WTC11 (cell line): ENCODE measurements around the gene NEUROD1. TPM values are rescaled to one million over a fixed set of nuclear protein-coding genes. Genes with fewer than 3 reads are reported as not detected.

ENCODE experiments used
- ATAC-seq: fragments of 200-7000 bp; cut with Tn5 transposase; 2 replicates; pipeline ENCODE4 v1.10.0; 2021; ENCODE audit warnings: mild to moderate bottlenecking, moderate library complexity
- CTCF ChIA-PET: fragments of 300-600 bp; sonication (Branson Sonifier 250); formaldehyde crosslinking; loops from one replicate; lab custom pipeline; 2021; ENCODE audit warnings: antibody characterized with exemption; lab: Charles Lee
- POLR2A ChIA-PET: fragments of 350-600 bp; sonication (Branson Sonifier 250); formaldehyde crosslinking; loops from one replicate; lab custom pipeline; 2021; ENCODE audit warnings: antibody characterized with exemption; lab: Charles Lee
- DNase-seq: peaks from one replicate; pipeline ENCODE4 v3.0.0; 2021; ENCODE audit warnings: low spot score
- H3K27ac Mint-ChIP-seq: 2 replicates; pipeline ENCODE4 v1.8.0; 2021; ENCODE audit warnings: mixed read lengths
- H3K27me3 Mint-ChIP-seq: 2 replicates; pipeline ENCODE4 v1.8.0; 2021; ENCODE audit warnings: low read depth, mild to moderate bottlenecking, moderate library complexity, mixed read lengths
- H3K36me3 Mint-ChIP-seq: 2 replicates; pipeline ENCODE4 v1.8.0; 2021; ENCODE audit warnings: mixed read lengths
- H3K4me1 Mint-ChIP-seq: 2 replicates; pipeline ENCODE4 v1.8.0; 2022; ENCODE audit warnings: mixed read lengths
- H3K4me3 Mint-ChIP-seq: 2 replicates; pipeline ENCODE4 v1.8.0; 2021; ENCODE audit warnings: mild to moderate bottlenecking, moderate library complexity, mixed read lengths
- H3K9me3 Mint-ChIP-seq: 2 replicates; pipeline ENCODE4 v1.8.0; 2021; ENCODE audit warnings: mixed read lengths
- ATF6 ChIP-seq: sonication (generic); formaldehyde crosslinking; IDR thresholded peaks from 2 replicates; pipeline ENCODE4 v1.8.1; 2023; ENCODE audit warnings: mild to moderate bottlenecking, missing genetic modification reagents
- E2F4 ChIP-seq: sonication (generic); formaldehyde crosslinking; IDR thresholded peaks from 2 replicates; pipeline ENCODE4 v1.8.1; 2022; ENCODE audit warnings: low read depth, mild to moderate bottlenecking, moderate library complexity, missing genetic modification reagents, borderline replicate concordance
- ERG ChIP-seq: fragments of 250-450 bp; sonication (Bioruptor Pico); IDR thresholded peaks from 2 replicates; pipeline ENCODE4 v1.8.0; 2021; ENCODE audit warnings: mild to moderate bottlenecking
- ESRRA ChIP-seq: sonication (generic); formaldehyde crosslinking; IDR thresholded peaks from 2 replicates; pipeline ENCODE4 v1.8.1; 2022; ENCODE audit warnings: mild to moderate bottlenecking, missing genetic modification reagents, borderline replicate concordance
- FOXP1 ChIP-seq: sonication (generic); formaldehyde crosslinking; IDR thresholded peaks from 2 replicates; pipeline ENCODE4 v1.8.0; 2022; ENCODE audit warnings: missing genetic modification reagents, mild to moderate bottlenecking, moderate library complexity, borderline replicate concordance
- GABPB1 ChIP-seq: sonication (generic); formaldehyde crosslinking; IDR thresholded peaks from 2 replicates; pipeline ENCODE4 v1.8.1; 2023; ENCODE audit warnings: mild to moderate bottlenecking, missing genetic modification reagents
- HMGA2 ChIP-seq: fragments of 250-450 bp; sonication (Bioruptor Pico); IDR thresholded peaks from 2 replicates; pipeline ENCODE4 v1.4.0; 2021; ENCODE audit warnings: mild to moderate bottlenecking, moderate library complexity
- MYBL2 ChIP-seq: sonication (generic); formaldehyde crosslinking; IDR thresholded peaks from 2 replicates; pipeline ENCODE4 v1.8.1; 2023; ENCODE audit warnings: mild to moderate bottlenecking, moderate library complexity, missing genetic modification reagents
- NR3C1 ChIP-seq: sonication (generic); formaldehyde crosslinking; conservative IDR thresholded peaks from 2 replicates; pipeline ENCODE4 v1.8.1; 2023; ENCODE audit warnings: low read depth, mild to moderate bottlenecking, missing genetic modification reagents
- OVOL2 ChIP-seq: fragments of 250-450 bp; sonication (Bioruptor Pico); IDR thresholded peaks from 2 replicates; pipeline ENCODE4 v1.9.0; 2021; ENCODE audit warnings: mild to moderate bottlenecking, borderline replicate concordance
- PRRX2 ChIP-seq: fragments of 250-450 bp; sonication (Bioruptor Pico); IDR thresholded peaks from 2 replicates; pipeline ENCODE4 v1.8.0; 2021; ENCODE audit warnings: mild to moderate bottlenecking
- RELA ChIP-seq: sonication (generic); formaldehyde crosslinking; IDR thresholded peaks from 2 replicates; pipeline ENCODE4 v1.8.1; 2022; ENCODE audit warnings: missing genetic modification reagents, mild to moderate bottlenecking, borderline replicate concordance
- SMAD3 ChIP-seq: sonication (generic); formaldehyde crosslinking; IDR thresholded peaks from 2 replicates; pipeline ENCODE4 v1.8.0; 2022; ENCODE audit warnings: missing genetic modification reagents, mild to moderate bottlenecking, borderline replicate concordance
- SOX15 ChIP-seq: fragments of 250-450 bp; sonication (Bioruptor Pico); IDR thresholded peaks from 2 replicates; pipeline ENCODE4 v1.9.0; 2021; ENCODE audit warnings: mild to moderate bottlenecking
- SP1 ChIP-seq: sonication (generic); formaldehyde crosslinking; conservative IDR thresholded peaks from 2 replicates; pipeline ENCODE4 v1.8.1; 2022; ENCODE audit warnings: missing genetic modification reagents
- TCF7 ChIP-seq: sonication (generic); formaldehyde crosslinking; IDR thresholded peaks from 2 replicates; pipeline ENCODE4 v1.8.0; 2022; ENCODE audit warnings: mild to moderate bottlenecking, low read depth, missing genetic modification reagents, moderate library complexity
- TEAD1 ChIP-seq: sonication (generic); formaldehyde crosslinking; IDR thresholded peaks from 2 replicates; pipeline ENCODE4 v1.8.0; 2022; ENCODE audit warnings: mild to moderate bottlenecking, missing genetic modification reagents
- USF2 ChIP-seq: sonication (generic); formaldehyde crosslinking; IDR thresholded peaks from 2 replicates; pipeline ENCODE4 v1.8.1; 2023; ENCODE audit warnings: mild to moderate bottlenecking, missing genetic modification reagents, moderate library complexity
- ZNF121 ChIP-seq: sonication (generic); formaldehyde crosslinking; IDR thresholded peaks from 2 replicates; pipeline ENCODE4 v1.8.0; 2023; ENCODE audit warnings: missing genetic modification reagents
- ZNF232 ChIP-seq: sonication (generic); formaldehyde crosslinking; IDR thresholded peaks from 2 replicates; pipeline ENCODE4 v1.8.0; 2022; ENCODE audit warnings: mild to moderate bottlenecking, missing genetic modification reagents
- ZNF317 ChIP-seq: sonication (generic); formaldehyde crosslinking; IDR thresholded peaks from 2 replicates; pipeline ENCODE4 v1.8.1; 2023; ENCODE audit warnings: low read depth, mild to moderate bottlenecking, moderate library complexity, missing genetic modification reagents, borderline replicate concordance
- ZSCAN18 ChIP-seq: fragments of 250-450 bp; sonication (Bioruptor Pico); IDR thresholded peaks from 2 replicates; pipeline ENCODE4 v2.1.2; 2022; ENCODE audit warnings: mild to moderate bottlenecking, moderate library complexity
- total RNA-seq: library from RNA; stranded (reverse); gene quantifications from 3 replicates; pipeline ENCODE4 v1.2.3, GENCODE V29; 2021

Gene NEUROD1
- total RNA-seq, 1 experiment from 2014 or later = 0.07 TPM

GRCh38 chr2:181724662-181725061 lies 44.3 kb upstream of the NEUROD1 start:
- peaks cover 10% of the 10 kb centered on the region for H3K36me3 Mint-ChIP-seq
- no peak for TF ChIP-seq ZNF232 (CRISPR knock-in tag)
- TF ChIP-seq RELA (CRISPR knock-in tag) = no peak
- TF ChIP-seq E2F4 (CRISPR knock-in tag) = no peak
- TF ChIP-seq MYBL2 (CRISPR knock-in tag) = no peak
- no peak for TF ChIP-seq ZNF121
- TF ChIP-seq ERG (CRISPR knock-in tag) = no peak
- no peak for TF ChIP-seq SOX15
- TF ChIP-seq PRRX2 (CRISPR knock-in tag) = no peak
- no peak for TF ChIP-seq SMAD3 (CRISPR knock-in tag)
- no peak for TF ChIP-seq TEAD1 (CRISPR knock-in tag)
- TF ChIP-seq SP1 (CRISPR knock-in tag) = no peak
- TF ChIP-seq USF2 = no peak
- TF ChIP-seq, all 79 proteins: peak for 0
- Mint-ChIP-seq H3K27ac (no peak overlapping the region), H3K4me3 (no peak overlapping the region), H3K27me3 (no peaks in the 10 kb centered on the region; the same call in 1 of the 2 replicates), H3K9me3 (peaks cover 17% of the 10 kb centered on the region), H3K4me1 (no peaks in the 10 kb centered on the region)
- ChIA-PET CTCF (no interaction called here), POLR2A (no interaction called here)
- DNase-seq = no peak
- ATAC-seq = no peak

GRCh38 chr2:181723731-181724130 lies 43.4 kb upstream of the NEUROD1 start:
- Mint-ChIP-seq H3K4me1 (no peaks in the 10 kb centered on the region), H3K27ac (no peak overlapping the region), H3K9me3 (peaks cover 17% of the 10 kb centered on the region), H3K4me3 (no peak overlapping the region), H3K27me3 (no peaks in the 10 kb centered on the region; the same call in 1 of the 2 replicates), H3K36me3 (peaks cover 10% of the 10 kb centered on the region)
- ChIA-PET POLR2A (interaction anchor here (0.7 kb wide), 1 partner anchor 75 kb away, joined by 4 read pairs; no protein-coding TSS in a partner anchor), CTCF (no interaction called here)
- ATAC-seq (no peak), DNase-seq (no peak)
- TF ChIP-seq PRRX2 (CRISPR knock-in tag) = no peak
- TF ChIP-seq E2F4 (CRISPR knock-in tag) = no peak
- TF ChIP-seq HMGA2 (CRISPR knock-in tag) = no peak
- TF ChIP-seq GABPB1 = no peak
- TF ChIP-seq OVOL2 = no peak
- TF ChIP-seq TCF7 (CRISPR knock-in tag) = no peak
- TF ChIP-seq ZNF317 (CRISPR knock-in tag) = no peak
- no peak for TF ChIP-seq ESRRA
- no peak for TF ChIP-seq ATF6
- TF ChIP-seq ZSCAN18 (CRISPR knock-in tag) = no peak
- no peak for TF ChIP-seq FOXP1 (CRISPR knock-in tag)
- TF ChIP-seq NR3C1 = no peak
